K562 (cell line): ENCODE results near the gene NOLC1. TPM values are rescaled to one million over a fixed set of nuclear protein-coding genes. Genes with fewer than 3 reads are reported as not detected.

ENCODE experiments used
- DACH1 ChIP-seq: fragments of 450-650 bp; IDR thresholded peaks from 2 replicates; pipeline ENCODE4 v1.6.1; 2018; ENCODE audit not compliant: partially characterized antibody
- ETV1 ChIP-seq: fragments of 450-650 bp; conservative IDR thresholded peaks from 2 replicates; pipeline ENCODE4 v1.6.1; 2016; ENCODE audit warnings: missing genetic modification characterization, control low read depth, low read depth, missing compliant biosample characterization
- EWSR1 ChIP-seq: fragments of 450-650 bp; IDR thresholded peaks from 2 replicates; pipeline ENCODE4 v1.6.1; 2018; ENCODE audit warnings: borderline replicate concordance, mild to moderate bottlenecking, low read depth, moderate library complexity; ENCODE audit not compliant: partially characterized antibody
- FOXK1 ChIP-seq: sonication (generic); formaldehyde crosslinking; IDR thresholded peaks from 2 replicates; pipeline ENCODE4 v1.8.0; 2022; ENCODE audit warnings: missing genetic modification reagents, mild to moderate bottlenecking, borderline replicate concordance
- HIVEP1 ChIP-seq: fragments of 250-450 bp; sonication (Bioruptor Pico); IDR thresholded peaks from 2 replicates; pipeline ENCODE4 v1.4.0; 2020; ENCODE audit warnings: mild to moderate bottlenecking
- MAFF ChIP-seq: IDR thresholded peaks from 2 replicates; pipeline ENCODE4 v1.6.1; 2012; ENCODE audit warnings: low read length, improper control_type of control experiment
- SP2 ChIP-seq: IDR thresholded peaks from 2 replicates; pipeline ENCODE4 v1.6.1; 2011; ENCODE audit warnings: mild to moderate bottlenecking, low read depth, low read length, moderate library complexity; ENCODE audit not compliant: poor library complexity, severe bottlenecking; ENCODE audit errors: extremely low read depth
- SRSF7 ChIP-seq: fragments of 200-400 bp; formaldehyde crosslinking; optimal IDR thresholded peaks from 2 replicates; pipeline ENCODE3; 2017; ENCODE audit warnings: mild to moderate bottlenecking, low read depth, low read length
- ZNF232 ChIP-seq: sonication (generic); formaldehyde crosslinking; IDR thresholded peaks from 2 replicates; pipeline ENCODE4 v1.8.0; 2022; ENCODE audit warnings: mild to moderate bottlenecking, missing genetic modification reagents
- polyA plus RNA-seq, 8 experiments: library from polyadenylated mRNA; depleted of rRNA in 4 of 8; stranded (reverse) in 5 of 8; unstranded in 3 of 8; fragments of >200 nt; fragmentation: Nextera tagmentation in 2 of 8; fragmentation: Illumina TruSeq in 1 of 8; extraction: Ambion mirVana in 2 of 8; extraction: Trizol in 1 of 8; gene quantifications; 2 replicates each; pipeline versions ENCODE4 v1.2.1 to v1.2.3, GENCODE V29; 2011 to 2014; ENCODE audit warnings: inconsistent platforms in 1 of 8, missing spikeins in 1 of 8
- total RNA-seq, 7 experiments: library from RNA; depleted of rRNA in 6 of 7; stranded (reverse); fragments of >200 nt in 6 of 7; fragmentation: Illumina TruSeq in 2 of 7; extraction: Trizol in 2 of 7; gene quantifications; 2 replicates each; pipeline versions ENCODE4 v1.2.1 to v1.2.3, GENCODE V29; 2011 to 2021; ENCODE audit warnings: low replicate concordance in 1 of 7
- TF ChIP-seq, protein P1 (sequence below): fragments of 450-650 bp; IDR thresholded peaks from 2 replicates; pipeline ENCODE4 v1.6.1; 2016; ENCODE audit warnings: antibody characterized with exemption
- TF ChIP-seq, protein P2 (sequence below), 2 experiments: fragments of 450-650 bp; IDR thresholded peaks; 2 replicates each; pipeline ENCODE4 v1.6.1; 2018; ENCODE audit warnings: mild to moderate bottlenecking in 2 of 2, low read depth in 1 of 2; ENCODE audit not compliant: partially characterized antibody in 2 of 2
- TF ChIP-seq, protein P3 (sequence below): fragments of 200-800 bp; sonication (Bioruptor generic); IDR thresholded peaks from 2 replicates; pipeline ENCODE4 v1.6.1; 2017; ENCODE audit warnings: missing genetic modification characterization, missing compliant biosample characterization
- TF ChIP-seq, protein P4 (sequence below): fragments of 450-650 bp; conservative IDR thresholded peaks from 2 replicates; pipeline ENCODE4 v1.6.1; 2016; ENCODE audit warnings: missing genetic modification characterization, low read depth, mild to moderate bottlenecking, missing compliant biosample characterization, moderate library complexity
- TF ChIP-seq, protein P5 (sequence below): IDR thresholded peaks from 3 replicates; pipeline ENCODE4 v1.6.1; 2011; ENCODE audit warnings: borderline replicate concordance, mild to moderate bottlenecking, moderate library complexity; ENCODE audit not compliant: insufficient read length; ENCODE audit errors: extremely low read depth

NOLC1 gene
- total and polyA plus RNA-seq, 9 of the 15 experiments (the other 6 are each of a cell fraction or from before 2014, with no cell fraction given) = 102 to 310 (median 165) TPM

DNA sequence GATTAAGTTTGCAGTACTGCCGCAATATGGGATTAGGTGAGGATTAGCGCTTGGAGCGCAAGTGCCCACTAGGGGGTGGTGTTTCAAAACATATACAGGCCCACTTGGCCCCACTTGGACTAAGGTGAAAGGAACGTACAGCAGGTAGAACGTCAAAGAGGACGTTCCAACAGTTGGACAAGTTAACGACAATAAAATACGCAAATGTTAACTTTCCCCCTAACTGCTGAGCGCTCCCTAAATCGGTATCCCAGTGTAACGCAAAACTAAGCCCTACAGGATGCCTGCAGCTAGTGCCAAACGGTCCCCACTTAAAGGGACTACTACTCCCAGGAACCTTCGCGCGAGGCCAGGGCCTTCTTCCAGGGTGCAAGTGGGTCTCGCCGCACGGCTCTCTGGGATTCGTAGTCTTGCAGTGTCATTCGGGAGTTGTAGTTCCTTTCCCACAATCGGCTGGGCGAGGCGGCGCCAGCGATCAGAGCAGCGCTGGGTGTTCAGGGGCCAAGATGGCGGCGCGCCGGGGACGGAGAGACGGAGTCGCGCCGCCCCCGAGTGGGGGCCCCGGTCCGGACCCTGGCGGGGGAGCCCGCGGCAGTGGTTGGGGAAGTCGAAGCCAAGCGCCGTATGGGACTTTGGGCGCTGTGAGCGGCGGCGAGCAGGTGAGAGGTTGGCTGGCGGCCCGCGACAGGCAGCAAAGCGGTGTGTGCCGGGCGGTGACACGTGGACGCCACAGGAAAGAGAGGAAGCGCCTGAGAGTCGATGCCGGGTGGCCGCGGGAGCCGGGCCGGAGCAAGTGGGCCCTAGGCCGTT is 19.4 kb upstream of the NOLC1 start, which contains the start of gene PPRC1 (continued):
- TF ChIP-seq FOXK1 (CRISPR knock-in tag) = peak; percentile 15; the same call in 1 of the 2 replicates
- no peak for TF ChIP-seq DACH1
- TF ChIP-seq, protein P1, sequence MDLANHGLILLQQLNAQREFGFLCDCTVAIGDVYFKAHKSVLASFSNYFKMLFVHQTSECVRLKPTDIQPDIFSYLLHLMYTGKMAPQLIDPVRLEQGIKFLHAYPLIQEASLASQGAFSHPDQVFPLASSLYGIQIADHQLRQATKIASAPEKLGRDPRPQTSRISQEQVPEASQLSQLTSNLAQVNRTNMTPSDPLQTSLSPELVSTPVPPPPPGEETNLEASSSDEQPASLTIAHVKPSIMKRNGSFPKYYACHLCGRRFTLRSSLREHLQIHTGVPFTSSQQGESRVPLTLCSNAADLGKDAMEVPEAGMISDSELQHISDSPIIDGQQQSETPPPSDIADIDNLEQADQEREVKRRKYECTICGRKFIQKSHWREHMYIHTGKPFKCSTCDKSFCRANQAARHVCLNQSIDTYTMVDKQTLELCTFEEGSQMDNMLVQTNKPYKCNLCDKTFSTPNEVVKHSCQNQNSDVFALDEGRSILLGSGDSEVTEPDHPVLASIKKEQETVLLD = no peak; the same call in 1 of the 2 replicates
- no peak for TF ChIP-seq SRSF7
- 0 out of 2 replicates have a peak, but pooled peaks have one; percentile 8 for TF ChIP-seq MAFF
- TF ChIP-seq, protein P2, sequence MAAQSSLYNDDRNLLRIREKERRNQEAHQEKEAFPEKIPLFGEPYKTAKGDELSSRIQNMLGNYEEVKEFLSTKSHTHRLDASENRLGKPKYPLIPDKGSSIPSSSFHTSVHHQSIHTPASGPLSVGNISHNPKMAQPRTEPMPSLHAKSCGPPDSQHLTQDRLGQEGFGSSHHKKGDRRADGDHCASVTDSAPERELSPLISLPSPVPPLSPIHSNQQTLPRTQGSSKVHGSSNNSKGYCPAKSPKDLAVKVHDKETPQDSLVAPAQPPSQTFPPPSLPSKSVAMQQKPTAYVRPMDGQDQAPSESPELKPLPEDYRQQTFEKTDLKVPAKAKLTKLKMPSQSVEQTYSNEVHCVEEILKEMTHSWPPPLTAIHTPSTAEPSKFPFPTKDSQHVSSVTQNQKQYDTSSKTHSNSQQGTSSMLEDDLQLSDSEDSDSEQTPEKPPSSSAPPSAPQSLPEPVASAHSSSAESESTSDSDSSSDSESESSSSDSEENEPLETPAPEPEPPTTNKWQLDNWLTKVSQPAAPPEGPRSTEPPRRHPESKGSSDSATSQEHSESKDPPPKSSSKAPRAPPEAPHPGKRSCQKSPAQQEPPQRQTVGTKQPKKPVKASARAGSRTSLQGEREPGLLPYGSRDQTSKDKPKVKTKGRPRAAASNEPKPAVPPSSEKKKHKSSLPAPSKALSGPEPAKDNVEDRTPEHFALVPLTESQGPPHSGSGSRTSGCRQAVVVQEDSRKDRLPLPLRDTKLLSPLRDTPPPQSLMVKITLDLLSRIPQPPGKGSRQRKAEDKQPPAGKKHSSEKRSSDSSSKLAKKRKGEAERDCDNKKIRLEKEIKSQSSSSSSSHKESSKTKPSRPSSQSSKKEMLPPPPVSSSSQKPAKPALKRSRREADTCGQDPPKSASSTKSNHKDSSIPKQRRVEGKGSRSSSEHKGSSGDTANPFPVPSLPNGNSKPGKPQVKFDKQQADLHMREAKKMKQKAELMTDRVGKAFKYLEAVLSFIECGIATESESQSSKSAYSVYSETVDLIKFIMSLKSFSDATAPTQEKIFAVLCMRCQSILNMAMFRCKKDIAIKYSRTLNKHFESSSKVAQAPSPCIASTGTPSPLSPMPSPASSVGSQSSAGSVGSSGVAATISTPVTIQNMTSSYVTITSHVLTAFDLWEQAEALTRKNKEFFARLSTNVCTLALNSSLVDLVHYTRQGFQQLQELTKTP (IDR thresholded peaks at IDR 0.05; ENCODE audit: low read depth in 1 of 2, partially characterized antibody in 2 of 2) = peak in 1 of 2 experiments; percentile 98
- no peak for TF ChIP-seq ZNF232 (CRISPR knock-in tag)
- no peak for TF ChIP-seq HIVEP1 (CRISPR knock-in tag)
- TF ChIP-seq ETV1 (tag) = no peak
- TF ChIP-seq EWSR1 = no peak
- TF ChIP-seq, protein P3, sequence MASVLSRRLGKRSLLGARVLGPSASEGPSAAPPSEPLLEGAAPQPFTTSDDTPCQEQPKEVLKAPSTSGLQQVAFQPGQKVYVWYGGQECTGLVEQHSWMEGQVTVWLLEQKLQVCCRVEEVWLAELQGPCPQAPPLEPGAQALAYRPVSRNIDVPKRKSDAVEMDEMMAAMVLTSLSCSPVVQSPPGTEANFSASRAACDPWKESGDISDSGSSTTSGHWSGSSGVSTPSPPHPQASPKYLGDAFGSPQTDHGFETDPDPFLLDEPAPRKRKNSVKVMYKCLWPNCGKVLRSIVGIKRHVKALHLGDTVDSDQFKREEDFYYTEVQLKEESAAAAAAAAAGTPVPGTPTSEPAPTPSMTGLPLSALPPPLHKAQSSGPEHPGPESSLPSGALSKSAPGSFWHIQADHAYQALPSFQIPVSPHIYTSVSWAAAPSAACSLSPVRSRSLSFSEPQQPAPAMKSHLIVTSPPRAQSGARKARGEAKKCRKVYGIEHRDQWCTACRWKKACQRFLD = no peak; the same call in 1 of the 2 replicates
- TF ChIP-seq, protein P4, sequence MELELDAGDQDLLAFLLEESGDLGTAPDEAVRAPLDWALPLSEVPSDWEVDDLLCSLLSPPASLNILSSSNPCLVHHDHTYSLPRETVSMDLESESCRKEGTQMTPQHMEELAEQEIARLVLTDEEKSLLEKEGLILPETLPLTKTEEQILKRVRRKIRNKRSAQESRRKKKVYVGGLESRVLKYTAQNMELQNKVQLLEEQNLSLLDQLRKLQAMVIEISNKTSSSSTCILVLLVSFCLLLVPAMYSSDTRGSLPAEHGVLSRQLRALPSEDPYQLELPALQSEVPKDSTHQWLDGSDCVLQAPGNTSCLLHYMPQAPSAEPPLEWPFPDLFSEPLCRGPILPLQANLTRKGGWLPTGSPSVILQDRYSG (tag) = no peak; the same call in 1 of the 2 replicates
- TF ChIP-seq SP2 = no peak
- TF ChIP-seq, protein P5, sequence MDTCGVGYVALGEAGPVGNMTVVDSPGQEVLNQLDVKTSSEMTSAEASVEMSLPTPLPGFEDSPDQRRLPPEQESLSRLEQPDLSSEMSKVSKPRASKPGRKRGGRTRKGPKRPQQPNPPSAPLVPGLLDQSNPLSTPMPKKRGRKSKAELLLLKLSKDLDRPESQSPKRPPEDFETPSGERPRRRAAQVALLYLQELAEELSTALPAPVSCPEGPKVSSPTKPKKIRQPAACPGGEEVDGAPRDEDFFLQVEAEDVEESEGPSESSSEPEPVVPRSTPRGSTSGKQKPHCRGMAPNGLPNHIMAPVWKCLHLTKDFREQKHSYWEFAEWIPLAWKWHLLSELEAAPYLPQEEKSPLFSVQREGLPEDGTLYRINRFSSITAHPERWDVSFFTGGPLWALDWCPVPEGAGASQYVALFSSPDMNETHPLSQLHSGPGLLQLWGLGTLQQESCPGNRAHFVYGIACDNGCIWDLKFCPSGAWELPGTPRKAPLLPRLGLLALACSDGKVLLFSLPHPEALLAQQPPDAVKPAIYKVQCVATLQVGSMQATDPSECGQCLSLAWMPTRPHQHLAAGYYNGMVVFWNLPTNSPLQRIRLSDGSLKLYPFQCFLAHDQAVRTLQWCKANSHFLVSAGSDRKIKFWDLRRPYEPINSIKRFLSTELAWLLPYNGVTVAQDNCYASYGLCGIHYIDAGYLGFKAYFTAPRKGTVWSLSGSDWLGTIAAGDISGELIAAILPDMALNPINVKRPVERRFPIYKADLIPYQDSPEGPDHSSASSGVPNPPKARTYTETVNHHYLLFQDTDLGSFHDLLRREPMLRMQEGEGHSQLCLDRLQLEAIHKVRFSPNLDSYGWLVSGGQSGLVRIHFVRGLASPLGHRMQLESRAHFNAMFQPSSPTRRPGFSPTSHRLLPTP = no peak
